CD14-positive monocyte (primary cell): ENCODE measurements around the gene DEF6. TPM values are rescaled to one million over a fixed set of nuclear protein-coding genes. Genes with fewer than 3 reads are reported as not detected.

Source experiments
- DNase-seq, 3 donors: peaks; one replicate each; pipeline ENCODE4 v3.0.0-alpha.2; 2011 to 2022
- H2AFZ ChIP-seq: 2 replicates; pipeline ENCODE4 v1.6.0; 2012; ENCODE audit warnings: mild to moderate bottlenecking, low read depth, low read length, inconsistent platforms; ENCODE audit not compliant: insufficient read depth, poor library complexity, severe bottlenecking
- H3K27ac ChIP-seq, 2 donors: 1 replicate in 1 of 2; 2 replicates in 1 of 2; pipeline ENCODE4 v1.5.1; 2012 to 2013; ENCODE audit warnings: low read length in 2 of 2, control low read depth in 1 of 2, inconsistent platforms in 1 of 2, low read depth in 1 of 2, mild to moderate bottlenecking in 1 of 2
- H3K27me3 ChIP-seq, 2 donors: one replicate each; pipeline versions ENCODE4 v1.6.0 to v1.6.1; 2011 to 2013; ENCODE audit warnings: low read length in 2 of 2; ENCODE audit not compliant: control insufficient read depth in 2 of 2, insufficient read depth in 2 of 2
- H3K36me3 ChIP-seq, 2 donors: replicated peaks in 1 of 2; 1 replicate in 1 of 2; 2 replicates in 1 of 2; pipeline versions ENCODE4 v1.5.1 to v1.6.1; 2012 to 2013; ENCODE audit warnings: low read length in 2 of 2, control low read depth in 1 of 2, inconsistent platforms in 1 of 2, mild to moderate bottlenecking in 1 of 2; ENCODE audit not compliant: insufficient read depth in 2 of 2, control insufficient read depth in 1 of 2
- H3K4me1 ChIP-seq, 2 donors: 1 replicate in 1 of 2; 2 replicates in 1 of 2; pipeline versions ENCODE4 v1.5.1 to v1.6.1; 2012 to 2013; ENCODE audit warnings: low read length in 2 of 2, control low read depth in 1 of 2, inconsistent platforms in 1 of 2, mild to moderate bottlenecking in 1 of 2, moderate library complexity in 1 of 2; ENCODE audit not compliant: insufficient read depth in 2 of 2, control insufficient read depth in 1 of 2
- H3K4me2 ChIP-seq: replicated peaks from 2 replicates; pipeline ENCODE3; 2012; ENCODE audit warnings: low read length, moderate library complexity, mild to moderate bottlenecking; ENCODE audit not compliant: poor library complexity, severe bottlenecking; ENCODE audit errors: extremely low read depth
- H3K4me3 ChIP-seq, 3 experiments: fragments of 200-600 bp in 1 of 3; sonication (generic) in 1 of 3; replicated peaks in 1 of 3; 1 replicate in 2 of 3; 2 replicates in 1 of 3; pipeline ENCODE4 v1.5.1; 2011 to 2013; ENCODE audit warnings: low read length in 3 of 3, mild to moderate bottlenecking in 3 of 3, control low read depth in 2 of 3, low read depth in 2 of 3, inconsistent platforms in 1 of 3, moderate library complexity in 1 of 3
- H3K79me2 ChIP-seq: 2 replicates; pipeline ENCODE4 v1.6.0; 2012; ENCODE audit warnings: mild to moderate bottlenecking, control low read depth, inconsistent platforms, low read length, moderate library complexity; ENCODE audit not compliant: insufficient read depth
- H3K9ac ChIP-seq: 2 replicates; pipeline ENCODE4 v1.6.0; 2017; ENCODE audit warnings: low read length, mild to moderate bottlenecking; ENCODE audit not compliant: insufficient read depth, poor library complexity, severe bottlenecking
- H3K9me3 ChIP-seq, 2 donors: replicated peaks in 1 of 2; 1 replicate in 1 of 2; 2 replicates in 1 of 2; pipeline versions ENCODE4 v1.5.1 to v1.6.1; 2012 to 2013; ENCODE audit warnings: low read length in 2 of 2, control low read depth in 1 of 2; ENCODE audit not compliant: control insufficient read depth in 1 of 2, insufficient read depth in 1 of 2
- H4K20me1 ChIP-seq: 2 replicates; pipeline ENCODE4 v1.6.0; 2012; ENCODE audit warnings: mild to moderate bottlenecking, low read length, control low read depth, moderate library complexity; ENCODE audit not compliant: insufficient read depth
- H3K27ac Mint-ChIP-seq, 7 donors: one replicate each; pipeline ENCODE4 v1.8.0; 2020; ENCODE audit warnings: mild to moderate bottlenecking in 7 of 7, mixed read lengths in 7 of 7, moderate library complexity in 6 of 7, inconsistent platforms in 2 of 7
- H3K27me3 Mint-ChIP-seq, 3 donors: one replicate each; pipeline ENCODE4 v1.8.0; 2021 to 2022; ENCODE audit warnings: low read depth in 3 of 3, mild to moderate bottlenecking in 3 of 3, mixed read lengths in 3 of 3, moderate library complexity in 3 of 3, inconsistent platforms in 1 of 3
- H3K36me3 Mint-ChIP-seq, 2 donors: one replicate each; pipeline ENCODE4 v1.8.0; 2020; ENCODE audit warnings: mixed read lengths in 2 of 2, inconsistent platforms in 1 of 2, mild to moderate bottlenecking in 1 of 2
- H3K4me1 Mint-ChIP-seq: one replicate; pipeline ENCODE4 v1.8.0; 2020; ENCODE audit warnings: mild to moderate bottlenecking, mixed read lengths
- H3K4me3 Mint-ChIP-seq, 2 donors: one replicate each; pipeline ENCODE4 v1.8.0; 2020; ENCODE audit warnings: mild to moderate bottlenecking in 2 of 2, mixed read lengths in 2 of 2, moderate library complexity in 1 of 2
- H3K9me3 Mint-ChIP-seq, 7 donors: one replicate each; pipeline ENCODE4 v1.8.0; 2020 to 2022; ENCODE audit warnings: mixed read lengths in 7 of 7, mild to moderate bottlenecking in 6 of 7, moderate library complexity in 6 of 7, inconsistent platforms in 2 of 7
- WGBS: methylation state at CpG from one replicate; pipeline ENCODE4 v1.1.5; 2013; ENCODE audit warnings: missing lambda C conversion rate; ENCODE audit not compliant: insufficient coverage; 5-methylcytosine and 5-hydroxymethylcytosine counted together
- intact Hi-C, 2 donors: fragments of 100-400 bp; cut with micrococcal nuclease; formaldehyde crosslinking; loops; one replicate each; pipeline versions ENCODE4 v1.15.0 to v1.15.1; 2023
- polyA plus RNA-seq, 3 donors: library from polyadenylated mRNA; depleted of rRNA in 1 of 3; unstranded in 2 of 3; stranded (reverse) in 1 of 3; fragments of 300-500 nt in 2 of 3; fragments of >200 nt in 1 of 3; fragmentation: Illumina TruSeq in 2 of 3; gene quantifications; 1 replicate in 2 of 3; 2 replicates in 1 of 3; pipeline ENCODE4 v1.2.3, GENCODE V29; 2012 to 2021
- TF ChIP-seq, protein P1 (sequence below): fragments of 200-600 bp; IDR thresholded peaks from one replicate; pipeline ENCODE4 v1.8.0; 2022; ENCODE audit warnings: antibody characterized with exemption, mild to moderate bottlenecking

Gene DEF6
- polyA plus RNA-seq, 3 donors: 41.2 to 110 (median 59.3) TPM

DNA sequence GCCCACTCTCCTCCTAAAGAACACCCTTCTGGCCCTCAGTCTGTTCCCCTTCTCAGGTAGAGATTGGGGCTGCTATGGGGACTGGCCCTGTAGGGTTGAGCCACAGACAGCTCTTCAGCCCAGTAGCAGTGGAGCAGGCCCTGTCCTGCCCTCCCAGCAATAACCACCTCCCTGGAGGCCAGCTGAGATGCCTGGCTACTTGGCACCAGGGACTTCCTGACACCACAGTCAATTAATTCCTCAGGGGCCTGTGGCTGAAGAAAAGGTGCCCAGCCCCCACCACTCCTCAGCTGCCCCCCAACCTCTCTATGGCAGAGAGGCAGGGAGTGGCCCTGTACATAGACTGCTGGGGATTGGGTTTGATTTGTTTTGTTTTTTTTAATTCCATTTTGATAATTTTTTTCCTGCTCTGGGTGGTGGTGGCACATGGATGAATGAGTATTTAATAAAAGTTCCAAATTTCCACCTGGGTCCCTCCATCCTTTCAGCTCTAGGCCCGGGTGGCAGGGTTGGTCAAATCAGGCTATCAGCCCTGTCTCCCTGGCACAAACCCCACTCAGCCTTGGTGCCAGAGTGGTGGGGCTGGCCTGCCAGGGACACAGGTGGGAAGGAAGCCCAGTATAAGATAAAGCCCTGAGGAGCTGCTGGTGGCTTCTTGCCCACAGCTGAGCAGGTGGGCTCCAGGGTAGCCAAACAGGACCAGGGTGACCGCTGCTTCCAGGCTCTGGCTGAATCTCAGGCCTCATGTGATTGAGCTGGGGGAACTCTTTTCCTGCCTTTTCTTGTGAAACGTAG, 1.9 kb upstream of the DEF6 start:
- no peak overlapping the region for H3K4me3 Mint-ChIP-seq
- Histone ChIP-seq H3K9ac (no peak overlapping the region), H3K9me3 (no peaks in the 10 kb centered on the region), H3K36me3 (peaks cover 45 to 57% of the 10 kb centered on the region in 2 donors), H3K27ac (no peak overlapping the region), H3K27me3 (no peaks in the 10 kb centered on the region), H3K4me1 (peaks cover 41 to 44% of the 10 kb centered on the region in 2 donors), H3K4me3 (no peak overlapping the region), H3K4me2 (no peak overlapping the region), H2AFZ (no peak overlapping the region), H3K79me2 (peaks cover 36% of the 10 kb centered on the region), H4K20me1 (no peaks in the 10 kb centered on the region)
- no peaks in the 10 kb centered on the region for H3K9me3 Mint-ChIP-seq
- H3K27me3 Mint-ChIP-seq: peaks cover 0 to 4% (median 0%) of the 10 kb centered on the region in 3 donors
- intact Hi-C loops: loop anchor here (5.0 to 10.0 kb wide), 3 partner anchors 152 to 439 kb away; partner anchors contain the start of genes RPL10A (in 2 of the 2) and ARMC12 (in 1 of the 2)
- peaks cover 38% of the 10 kb centered on the region for H3K4me1 Mint-ChIP-seq
- no CpG with 5 or more reads among the region's 3 CpGs for WGBS
- H3K27ac Mint-ChIP-seq: peak overlapping the region in 1 of 7 donors; percentile 62
- H3K36me3 Mint-ChIP-seq: peaks cover 50 to 70% of the 10 kb centered on the region in 2 donors
- TF ChIP-seq, protein P1, sequence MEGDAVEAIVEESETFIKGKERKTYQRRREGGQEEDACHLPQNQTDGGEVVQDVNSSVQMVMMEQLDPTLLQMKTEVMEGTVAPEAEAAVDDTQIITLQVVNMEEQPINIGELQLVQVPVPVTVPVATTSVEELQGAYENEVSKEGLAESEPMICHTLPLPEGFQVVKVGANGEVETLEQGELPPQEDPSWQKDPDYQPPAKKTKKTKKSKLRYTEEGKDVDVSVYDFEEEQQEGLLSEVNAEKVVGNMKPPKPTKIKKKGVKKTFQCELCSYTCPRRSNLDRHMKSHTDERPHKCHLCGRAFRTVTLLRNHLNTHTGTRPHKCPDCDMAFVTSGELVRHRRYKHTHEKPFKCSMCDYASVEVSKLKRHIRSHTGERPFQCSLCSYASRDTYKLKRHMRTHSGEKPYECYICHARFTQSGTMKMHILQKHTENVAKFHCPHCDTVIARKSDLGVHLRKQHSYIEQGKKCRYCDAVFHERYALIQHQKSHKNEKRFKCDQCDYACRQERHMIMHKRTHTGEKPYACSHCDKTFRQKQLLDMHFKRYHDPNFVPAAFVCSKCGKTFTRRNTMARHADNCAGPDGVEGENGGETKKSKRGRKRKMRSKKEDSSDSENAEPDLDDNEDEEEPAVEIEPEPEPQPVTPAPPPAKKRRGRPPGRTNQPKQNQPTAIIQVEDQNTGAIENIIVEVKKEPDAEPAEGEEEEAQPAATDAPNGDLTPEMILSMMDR: no peak
- DNase-seq: no peak

DNA sequence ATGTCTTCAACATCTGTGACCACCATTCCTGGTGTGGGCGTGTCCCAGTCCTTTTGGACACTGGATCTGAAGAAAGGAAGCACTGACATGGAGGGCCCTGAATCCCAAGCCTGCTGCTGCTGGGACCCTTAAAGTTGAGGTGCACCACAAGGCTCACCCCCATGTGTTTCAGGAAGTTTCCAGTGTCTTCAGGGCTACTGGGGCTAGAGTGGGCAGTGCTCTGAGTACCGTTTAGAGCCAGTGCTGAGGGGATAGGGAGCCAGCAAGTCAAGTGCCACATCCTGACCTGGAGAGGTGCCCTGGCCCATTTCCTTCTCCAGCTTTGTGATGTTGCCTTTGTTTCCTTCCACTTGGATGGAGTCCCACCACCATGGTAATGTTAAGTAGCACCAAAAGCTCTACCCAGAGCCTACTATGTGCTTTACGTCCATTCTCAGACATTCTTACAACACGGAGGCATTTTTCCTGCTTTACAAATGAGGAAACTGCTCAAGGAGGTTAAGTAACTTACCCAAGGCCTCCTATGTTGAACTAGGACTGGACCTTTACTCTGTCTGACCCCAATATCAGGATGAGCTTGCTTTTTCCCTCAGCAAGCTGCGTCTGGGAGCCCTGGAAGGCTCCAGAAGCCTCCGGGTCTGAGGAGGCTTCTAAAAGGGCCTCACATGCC, 552 bp upstream of the DEF6 start:
- Histone ChIP-seq H3K27ac (peak overlapping the region; percentile 80 to 94), H3K9me3 (no peaks in the 10 kb centered on the region), H3K36me3 (peaks cover 31 to 44% of the 10 kb centered on the region in 2 donors), H2AFZ (peak overlapping the region; percentile 74), H3K4me1 (peaks cover 55 to 58% of the 10 kb centered on the region in 2 donors), H3K9ac (peak overlapping the region; percentile 91), H3K27me3 (no peaks in the 10 kb centered on the region), H3K4me3 (peak overlapping the region; percentile 68 to 94 (median 88)), H3K79me2 (peaks cover 45% of the 10 kb centered on the region), H4K20me1 (no peaks in the 10 kb centered on the region), H3K4me2 (peak overlapping the region; percentile 94)
- H3K27me3 Mint-ChIP-seq: peaks cover 0 to 4% (median 0%) of the 10 kb centered on the region in 3 donors
- 23% methylated on average over 5 of the region's 6 CpGs for WGBS
- H3K36me3 Mint-ChIP-seq: peaks cover 40 to 61% of the 10 kb centered on the region in 2 donors
- TF ChIP-seq, protein P1: no peak
- DNase-seq: peak in 2 of 3 donors; percentile 38
- H3K4me1 Mint-ChIP-seq: peaks cover 52% of the 10 kb centered on the region
- intact Hi-C loops: loop anchor here (1.0 to 10.0 kb wide), 4 partner anchors 150 to 438 kb away; partner anchors contain the start of genes RPL10A (in 2 of the 2) and ARMC12 (in 1 of the 2)
- H3K9me3 Mint-ChIP-seq: no peaks in the 10 kb centered on the region
- H3K27ac Mint-ChIP-seq: peak overlapping the region; percentile 83 to 97 (median 92)
- peak overlapping the region; percentile 79 to 90 for H3K4me3 Mint-ChIP-seq
